Pancreas (tissue), 10 donors: ENCODE measurements around the gene MASP2. TPM values are rescaled to one million over a fixed set of nuclear protein-coding genes. Genes with fewer than 3 reads are reported as not detected.
A peak's percentile ranks its signal among the peaks of the same experiment; 100 is the strongest.

Experiments used
- ATAC-seq, 4 donors: fragments of 200-7000 bp; cut with Tn5 transposase; one replicate each; pipeline versions ENCODE4 v1.8.0 to v1.9.1; 2020; ENCODE audit warnings: mild to moderate bottlenecking in 4 of 4, moderate library complexity in 4 of 4
- DNase-seq, 6 donors: peaks; one replicate each; pipeline ENCODE4 v3.0.0-alpha.2; 2020
- FAIRE-seq: peaks from 2 replicates; lab custom pipeline; 2012; peaks lifted over from hg19 to GRCh38; lab: Jason Lieb, UNC
- H3K27ac ChIP-seq, 4 donors: fragments of 200-600 bp; sonication (generic); 1 replicate in 3 of 4; 2 replicates in 1 of 4; pipeline versions ENCODE4 v1.5.0 to v1.8.0; 2020
- H3K27me3 ChIP-seq, 4 donors: fragments of 200-600 bp; one replicate each; pipeline ENCODE4 v1.8.0; 2021
- H3K36me3 ChIP-seq, 3 donors: fragments of 200-600 bp; sonication (generic) in 1 of 3; one replicate each; pipeline versions ENCODE4 v1.5.0 to v1.8.0; 2020 to 2021
- H3K4me1 ChIP-seq, 3 donors: fragments of 200-600 bp; one replicate each; pipeline ENCODE4 v1.8.0; 2021
- H3K4me3 ChIP-seq, 4 donors: fragments of 200-600 bp; sonication (generic) in 2 of 4; one replicate each; pipeline versions ENCODE4 v1.5.0 to v1.8.0; 2020 to 2021
- H3K9me3 ChIP-seq, 4 donors: fragments of 200-600 bp; one replicate each; pipeline ENCODE4 v1.8.0; 2021
- WGBS, 2 donors: extraction: QIAGEN DNeasy Blood & Tissue Kit; methylation state at CpG; one replicate each; pipeline ENCODE4 v1.1.7; 2013; 5-methylcytosine and 5-hydroxymethylcytosine counted together
- intact Hi-C, 3 donors: fragments of 100-400 bp; cut with DNase I; formaldehyde crosslinking; loops; one replicate each; pipeline versions ENCODE4 v1.11.1 to v1.14.2; 2022
- polyA plus RNA-seq, 2 donors: library from polyadenylated mRNA; stranded (reverse); fragments of 200-250 nt; gene quantifications; one replicate each; pipeline ENCODE4 v1.2.3, GENCODE V29; 2013
- total RNA-seq, 6 donors: library from RNA; stranded (reverse); fragmentation: NEBNext Ultra II Directional in 4 of 6; extraction: Animal tissue kit (Norgen Biotek cat#: 25700) in 4 of 6; gene quantifications; one replicate each; pipeline versions ENCODE4 v1.2.1 to v1.2.4, GENCODE V29; 2021 to 2023
- TF ChIP-seq, protein P1 (sequence below), 4 donors: fragments of 200-600 bp; sonication (generic) in 3 of 4; IDR thresholded peaks; one replicate each; pipeline versions ENCODE4 v1.5.0 to v1.8.0; 2021; ENCODE audit warnings: antibody characterized with exemption in 4 of 4
- donor health status: healthy with polysubstance abuse.
- donor health status: DM: no; HTN: no; CAD: no; lungs with moderate emphysema.
- donor health status: DM: no; HTN: no; CAD: no.
- donor health status: control.
- donor health status: control.
- donor health status: Bipolar disorder and iron deficiency.
- donor health status: DM: yes; HTN: yes; CAD: no.
- donor health status: DM: no; HTN: no; CAD: no.
- donor health status: DM: no; HTN: no; CAD: no.
- donor health status: DM: yes; HTN: yes; CAD: no.

Gene MASP2
- total and polyA plus RNA-seq, 8 donors = 0.05 TPM; not detected in 7

DNA sequence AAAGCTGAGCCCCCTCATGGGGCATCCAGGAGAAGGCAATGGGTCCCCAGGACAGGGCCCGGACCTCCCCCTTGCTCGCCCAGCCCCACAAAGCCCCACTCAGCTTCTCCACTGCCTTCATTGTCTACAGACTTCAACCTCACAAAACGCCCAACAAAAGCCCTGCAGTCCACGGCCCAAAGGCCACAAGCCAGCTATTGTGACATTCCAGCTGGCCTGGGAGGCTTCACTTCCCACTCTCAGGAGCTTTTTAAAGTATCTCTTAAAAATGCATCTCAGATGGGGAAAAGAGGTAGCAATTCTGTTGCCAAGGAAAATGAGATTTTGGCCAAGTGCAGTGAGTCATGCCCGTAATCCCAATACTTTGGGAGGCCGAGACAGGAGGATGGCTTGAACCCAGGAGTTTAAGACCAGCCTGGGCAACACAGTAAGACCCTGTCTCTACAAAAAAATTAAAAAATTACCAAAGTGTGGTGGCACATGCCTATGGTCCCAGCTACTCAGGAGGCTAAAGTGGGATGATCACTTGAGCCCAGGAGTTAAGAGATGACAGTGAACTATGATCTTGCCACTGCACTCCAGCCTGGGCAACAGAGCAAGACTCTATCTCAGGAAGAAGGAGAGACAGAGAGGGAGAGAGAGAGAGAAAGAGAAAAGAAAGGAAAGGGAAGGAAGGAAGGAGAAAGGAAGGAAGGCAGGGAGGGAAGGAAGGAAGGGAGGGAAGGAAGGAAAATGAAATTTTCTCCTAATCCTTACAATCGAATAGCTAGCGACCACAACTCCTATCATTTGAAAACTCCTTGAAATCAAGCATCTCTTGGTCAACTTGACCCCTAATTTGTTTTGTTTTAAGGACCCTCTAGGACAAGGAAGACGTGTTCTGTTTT lies 66.0 kb downstream of the MASP2 start:
- FAIRE-seq (no peak), ATAC-seq (peak in 1 of 4 donors; percentile 14), DNase-seq (no peak)
- TF ChIP-seq, protein P1, sequence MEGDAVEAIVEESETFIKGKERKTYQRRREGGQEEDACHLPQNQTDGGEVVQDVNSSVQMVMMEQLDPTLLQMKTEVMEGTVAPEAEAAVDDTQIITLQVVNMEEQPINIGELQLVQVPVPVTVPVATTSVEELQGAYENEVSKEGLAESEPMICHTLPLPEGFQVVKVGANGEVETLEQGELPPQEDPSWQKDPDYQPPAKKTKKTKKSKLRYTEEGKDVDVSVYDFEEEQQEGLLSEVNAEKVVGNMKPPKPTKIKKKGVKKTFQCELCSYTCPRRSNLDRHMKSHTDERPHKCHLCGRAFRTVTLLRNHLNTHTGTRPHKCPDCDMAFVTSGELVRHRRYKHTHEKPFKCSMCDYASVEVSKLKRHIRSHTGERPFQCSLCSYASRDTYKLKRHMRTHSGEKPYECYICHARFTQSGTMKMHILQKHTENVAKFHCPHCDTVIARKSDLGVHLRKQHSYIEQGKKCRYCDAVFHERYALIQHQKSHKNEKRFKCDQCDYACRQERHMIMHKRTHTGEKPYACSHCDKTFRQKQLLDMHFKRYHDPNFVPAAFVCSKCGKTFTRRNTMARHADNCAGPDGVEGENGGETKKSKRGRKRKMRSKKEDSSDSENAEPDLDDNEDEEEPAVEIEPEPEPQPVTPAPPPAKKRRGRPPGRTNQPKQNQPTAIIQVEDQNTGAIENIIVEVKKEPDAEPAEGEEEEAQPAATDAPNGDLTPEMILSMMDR (IDR thresholded peaks at IDR 0.05) = no peak
- 69 to 70% methylated on average over 9 of the region's 9 CpGs for WGBS, 2 donors
- H3K4me3 ChIP-seq = no peak overlapping the region
- no peaks in the 10 kb centered on the region for H3K27me3 ChIP-seq
- H3K4me1 ChIP-seq = peaks cover 0 to 9% (median 0%) of the 10 kb centered on the region in 3 donors
- peak overlapping the region in 2 of 4 donors; percentile 62 to 80 for H3K27ac ChIP-seq
- no peaks in the 10 kb centered on the region for H3K36me3 ChIP-seq
- H3K9me3 ChIP-seq = no peaks in the 10 kb centered on the region
- intact Hi-C loops = no loop called here

DNA sequence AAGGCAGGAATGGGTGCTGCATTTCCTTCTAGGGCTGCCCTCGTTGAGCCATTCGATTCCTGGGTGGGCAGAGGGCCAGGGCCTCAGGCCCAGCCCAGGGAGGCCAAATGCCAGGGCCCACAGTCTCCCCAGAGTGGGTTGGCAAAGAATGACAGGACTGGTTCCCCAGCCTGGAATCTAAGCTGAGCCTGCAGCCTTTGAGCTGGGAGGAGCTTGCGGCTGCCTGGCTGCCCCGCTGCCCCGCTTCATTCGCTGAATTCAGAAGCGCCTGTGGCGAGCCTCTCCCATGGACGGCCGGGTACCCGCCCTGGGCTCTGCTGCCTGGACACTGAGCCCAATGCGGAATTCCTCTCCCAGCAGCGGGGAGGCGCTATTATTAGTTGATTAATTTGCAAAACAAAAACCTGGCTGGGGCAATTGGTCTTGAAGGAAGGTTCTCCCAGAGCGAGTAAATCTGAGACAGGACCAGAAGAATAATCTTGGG lies 66.9 kb downstream of the MASP2 start:
- H3K27me3 ChIP-seq = no peaks in the 10 kb centered on the region
- peak; percentile 92 to 96 (median 94) for ATAC-seq
- TF ChIP-seq, protein P1 (IDR thresholded peaks at IDR 0.05) = peak in 3 of 4 donors; percentile 15 to 33 (median 28)
- WGBS, 2 donors = 7% methylated on average over 15 of the region's 15 CpGs
- H3K27ac ChIP-seq = peak overlapping the region; percentile 23 to 80 (median 52)
- H3K9me3 ChIP-seq = no peaks in the 10 kb centered on the region
- peak; percentile 85 to 95 (median 93) for DNase-seq
- H3K4me1 ChIP-seq = peaks cover 0 to 8% (median 0%) of the 10 kb centered on the region in 3 donors
- FAIRE-seq = peak; percentile 60
- intact Hi-C loops = no loop called here
- no peaks in the 10 kb centered on the region for H3K36me3 ChIP-seq
- H3K4me3 ChIP-seq = peak overlapping the region in 2 of 4 donors; percentile 13 to 28

DNA sequence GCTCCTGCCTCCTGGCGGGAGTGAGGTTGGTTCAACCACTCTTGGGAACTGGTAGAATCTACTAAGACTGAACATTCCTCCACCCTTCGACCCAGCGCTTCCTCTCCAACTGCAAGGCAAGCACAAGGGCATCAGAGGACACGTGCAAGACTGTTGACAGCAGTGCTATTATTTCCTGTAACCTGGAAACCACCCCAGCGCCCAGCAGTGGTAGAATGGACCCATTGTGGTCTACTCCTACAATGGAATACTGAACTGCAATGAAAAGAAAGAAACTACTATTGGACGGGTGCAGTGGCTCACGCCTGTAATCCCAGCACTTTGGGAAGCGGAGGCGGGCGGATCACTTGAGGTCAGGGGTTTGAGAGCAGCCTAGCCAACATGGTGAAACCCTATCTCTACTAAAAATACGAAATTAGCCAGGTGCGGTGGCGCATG lies 67.5 kb downstream of the MASP2 start:
- H3K9me3 ChIP-seq = no peaks in the 10 kb centered on the region
- DNase-seq (peak in 2 of 6 donors; percentile 33 to 50), FAIRE-seq (no peak), ATAC-seq (peak; percentile 21 to 52 (median 34))
- WGBS, 2 donors = 51 to 55% methylated on average over 13 of the region's 13 CpGs
- no peaks in the 10 kb centered on the region for H3K36me3 ChIP-seq
- peaks cover 0 to 8% (median 0%) of the 10 kb centered on the region in 3 donors for H3K4me1 ChIP-seq
- TF ChIP-seq, protein P1 (IDR thresholded peaks at IDR 0.05) = no peak
- no peak overlapping the region for H3K4me3 ChIP-seq
- peak overlapping the region; percentile 23 to 80 (median 52) for H3K27ac ChIP-seq
- intact Hi-C loops = no loop called here
- H3K27me3 ChIP-seq = no peaks in the 10 kb centered on the region

DNA sequence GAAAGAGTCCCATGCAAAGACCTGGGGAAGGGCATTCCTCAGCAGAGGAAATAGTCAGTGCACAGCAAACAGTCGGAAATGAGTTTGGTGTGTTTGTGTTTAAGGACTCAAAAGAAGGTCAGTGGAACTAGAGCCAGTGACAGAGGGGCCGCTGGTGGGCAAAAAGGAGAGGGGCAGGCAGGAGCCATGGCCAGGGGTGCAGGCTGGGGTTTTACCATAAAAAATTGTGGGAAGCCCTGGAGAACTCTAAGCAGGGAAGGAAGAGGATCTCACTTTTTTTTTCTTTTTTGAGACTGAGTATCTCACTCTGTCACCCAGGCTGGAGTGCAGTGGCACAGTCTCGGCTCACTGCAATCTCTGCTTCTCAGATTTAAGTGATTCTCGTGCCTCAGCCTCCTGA lies 68.3 kb downstream of the MASP2 start:
- TF ChIP-seq, protein P1 (IDR thresholded peaks at IDR 0.05) = no peak
- WGBS, 2 donors = 80 to 86% methylated on average over 4 of the region's 4 CpGs
- FAIRE-seq = no peak
- Histone ChIP-seq H3K27ac (no peak overlapping the region), H3K4me3 (no peak overlapping the region), H3K9me3 (no peaks in the 10 kb centered on the region), H3K4me1 (peaks cover 0 to 8% (median 0%) of the 10 kb centered on the region in 3 donors), H3K27me3 (no peaks in the 10 kb centered on the region), H3K36me3 (no peaks in the 10 kb centered on the region)
- DNase-seq = no peak
- intact Hi-C loops = no loop called here
- ATAC-seq = no peak

Other genes starting within 250 kb of the MASP2 start
- 10 to 100 TPM; 43.3 to 74.7 (median 53.7) TPM for gene TARDBP, start 34.6 kb downstream of the MASP2 start, total RNA-seq
- 10 to 100 TPM; 47.8 to 84.7 TPM for gene TARDBP, start 34.6 kb downstream of the MASP2 start, polyA plus RNA-seq
- 100 to 1,000 TPM in 2 of 6 donors, 10 to 100 TPM in 4; 51.8 to 123 (median 66.0) TPM for gene SRM, start 12.8 kb upstream of the MASP2 start, total RNA-seq
- 100 to 1,000 TPM; 116 to 266 TPM for gene SRM, start 12.8 kb upstream of the MASP2 start, polyA plus RNA-seq
- 10 to 100 TPM; 16.3 to 26.8 (median 20.6) TPM for gene EXOSC10, start 52.6 kb upstream of the MASP2 start, total RNA-seq
- 10 to 100 TPM; 32.5 to 65.1 TPM for gene EXOSC10, start 52.6 kb upstream of the MASP2 start, polyA plus RNA-seq
- gene ANGPTL7, start 142.1 kb upstream of the MASP2 start, total RNA-seq = under 1 TPM in 4 of 6 donors, not detected in 2; 0.09 to 0.26 (median 0.22) TPM
- gene ANGPTL7, start 142.1 kb upstream of the MASP2 start, polyA plus RNA-seq = under 1 TPM; 0.15 to 0.63 TPM
- 10 to 100 TPM; 11.9 to 22.6 (median 15.8) TPM for gene MTOR, start 215.3 kb upstream of the MASP2 start, total RNA-seq
- 10 to 100 TPM; 14.1 to 16.7 TPM for gene MTOR, start 215.3 kb upstream of the MASP2 start, polyA plus RNA-seq
- 10 to 100 TPM in 2 of 6 donors, 1 to 10 TPM in 4; 6.9 to 13.9 (median 8.7) TPM for gene UBIAD1, start 226.0 kb upstream of the MASP2 start, total RNA-seq
- 1 to 10 TPM; 3.7 to 6.6 TPM for gene UBIAD1, start 226.0 kb upstream of the MASP2 start, polyA plus RNA-seq